Fibroblast of skin of right biceps (primary cell): Measurements from ENCODE around the gene VAMP4.
"Not testable (repeated sequence)": the region's sequence is repeated elsewhere in the genome, so short reads cannot be mapped to it uniquely, and the experiment has no call there.

Experiments
- DNase-seq: peaks from one replicate; pipeline ENCODE4 v3.0.0-alpha.2; 2013

VAMP4 gene

DNA sequence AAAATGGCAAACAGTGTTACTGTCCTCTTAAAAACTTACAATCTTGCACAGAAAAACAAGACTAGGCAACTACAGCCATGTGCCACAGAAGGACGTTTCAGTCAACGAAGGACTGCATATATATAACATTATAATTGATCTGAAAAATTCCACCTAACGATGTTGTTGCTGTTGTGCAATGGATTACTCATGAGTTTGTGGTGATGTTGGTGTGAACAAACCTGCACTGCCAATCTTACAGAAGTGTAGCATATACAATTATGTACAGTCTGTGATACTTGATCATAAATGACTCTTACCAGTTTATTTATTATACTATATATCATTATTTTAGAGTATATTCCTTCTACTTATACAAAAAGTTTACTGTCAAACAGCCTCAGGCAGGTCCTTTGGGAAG is 6.8 kb upstream of the VAMP4 start:
- DNase-seq = no peak

DNA sequence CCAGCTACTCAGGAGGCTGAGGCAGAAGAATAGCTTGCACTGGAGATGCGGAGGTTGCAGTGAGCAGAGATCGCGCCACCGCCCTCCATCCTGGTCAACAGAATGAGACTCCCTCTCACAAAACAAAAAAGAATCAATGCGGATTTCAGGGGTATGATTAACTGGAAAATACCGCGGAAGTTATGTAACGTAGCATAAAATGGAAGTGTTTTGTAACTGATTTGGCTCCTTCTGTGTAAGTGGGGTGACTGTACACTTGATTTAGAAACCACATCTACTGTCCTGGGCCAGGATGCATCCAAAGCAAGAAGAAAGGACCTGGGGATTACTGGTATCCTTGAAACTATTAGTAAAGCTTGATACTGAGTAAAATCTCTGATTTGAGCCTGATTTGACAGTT is 3.1 kb upstream of the VAMP4 start:
- DNase-seq = no peak

DNA sequence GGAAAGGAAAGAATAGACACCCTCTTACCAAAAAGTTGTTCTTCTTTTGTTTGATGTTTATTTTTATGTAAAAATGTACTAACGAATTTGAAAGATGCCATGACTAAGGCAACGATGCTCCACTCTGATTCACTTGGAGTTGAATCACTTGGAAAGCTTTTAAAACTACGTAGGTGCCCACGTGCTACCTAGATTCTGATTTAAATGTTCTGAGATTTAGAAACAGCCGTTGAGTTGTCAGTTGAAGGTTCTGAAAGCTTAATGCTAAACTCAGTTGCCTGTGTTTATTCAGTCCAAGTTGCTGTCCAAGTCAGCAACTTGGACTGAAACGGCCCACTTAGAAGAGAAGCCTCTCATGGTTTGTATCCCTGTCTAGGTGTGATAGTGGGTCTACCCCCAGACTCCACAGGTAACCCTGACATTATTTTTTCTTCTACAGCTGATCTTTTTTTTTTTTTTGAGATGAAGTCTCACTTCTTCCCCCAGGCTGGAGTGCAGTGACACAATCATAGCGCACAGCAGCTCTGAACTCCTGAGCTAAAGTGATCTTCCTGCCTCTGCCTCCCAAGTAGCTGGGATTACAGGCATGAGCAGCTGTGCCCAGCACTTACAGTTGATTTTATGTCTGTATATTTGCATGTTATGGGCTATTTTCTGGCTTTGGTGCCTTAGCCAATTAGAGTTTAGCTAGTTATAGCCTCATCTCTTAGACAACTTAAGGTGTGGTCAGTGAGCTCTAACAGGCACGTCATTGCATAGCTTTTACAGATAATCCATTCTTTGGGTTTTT is 1.4 kb upstream of the VAMP4 start:
- DNase-seq = peak; percentile 82

DNA sequence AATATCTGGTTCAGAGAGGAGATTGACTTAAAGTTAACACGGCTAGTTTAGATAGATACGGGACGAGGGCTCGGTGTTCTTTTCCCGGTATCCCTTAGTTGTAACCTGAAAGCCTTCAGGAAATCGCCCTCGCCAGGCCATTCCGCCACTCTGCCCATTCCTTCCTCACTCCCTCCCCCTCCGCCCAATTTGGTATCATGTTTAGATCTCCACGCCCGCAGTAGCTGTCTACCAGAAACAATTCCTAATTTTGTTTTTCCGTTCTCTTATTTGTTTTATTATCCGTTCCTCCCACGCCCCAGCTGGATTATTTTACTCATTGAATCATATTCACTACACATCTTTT is 685 bp upstream of the VAMP4 start:
- DNase-seq = peak; percentile 56

DNA sequence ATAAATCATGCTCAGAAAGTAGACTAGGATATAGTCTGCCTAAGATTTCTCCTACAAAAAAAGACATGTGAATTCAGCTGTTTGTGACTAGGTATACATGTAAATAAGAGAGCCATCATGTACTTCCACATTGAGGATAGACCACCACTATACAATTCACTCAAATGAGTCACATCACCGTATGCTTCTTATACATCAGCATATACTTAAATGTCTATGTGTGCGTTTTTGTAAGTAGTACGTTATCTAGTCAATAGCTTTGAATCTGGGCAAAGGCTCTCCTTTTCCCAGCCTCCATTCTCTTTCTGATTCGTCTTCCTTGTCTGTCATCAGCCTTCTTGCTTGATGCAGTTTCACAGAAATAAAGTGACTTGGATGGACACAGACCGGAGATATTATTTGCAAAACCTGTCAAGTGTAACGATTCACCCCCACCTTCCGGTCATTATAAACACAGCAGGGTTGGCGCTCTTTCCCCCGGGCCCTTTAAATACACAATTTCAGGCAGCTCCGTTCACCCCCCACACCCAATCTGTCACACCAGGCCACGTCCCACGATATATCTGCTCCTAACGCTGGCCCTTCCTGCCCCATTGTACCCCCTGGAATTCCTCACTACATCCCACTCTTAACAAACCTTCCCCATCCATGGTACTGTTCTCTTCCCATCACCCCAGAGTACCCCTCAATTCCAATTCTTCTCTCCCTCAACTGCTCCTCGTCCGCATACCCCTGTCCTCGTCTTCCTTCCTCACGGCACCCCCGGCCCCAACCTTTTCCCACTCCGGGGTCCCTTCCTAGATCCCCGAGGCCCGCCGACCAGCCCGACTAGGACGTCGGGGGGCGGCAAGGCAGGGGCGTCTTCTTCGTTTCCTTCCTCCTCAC is 636 bp downstream of the VAMP4 start:
- peak; percentile 38 for DNase-seq

DNA sequence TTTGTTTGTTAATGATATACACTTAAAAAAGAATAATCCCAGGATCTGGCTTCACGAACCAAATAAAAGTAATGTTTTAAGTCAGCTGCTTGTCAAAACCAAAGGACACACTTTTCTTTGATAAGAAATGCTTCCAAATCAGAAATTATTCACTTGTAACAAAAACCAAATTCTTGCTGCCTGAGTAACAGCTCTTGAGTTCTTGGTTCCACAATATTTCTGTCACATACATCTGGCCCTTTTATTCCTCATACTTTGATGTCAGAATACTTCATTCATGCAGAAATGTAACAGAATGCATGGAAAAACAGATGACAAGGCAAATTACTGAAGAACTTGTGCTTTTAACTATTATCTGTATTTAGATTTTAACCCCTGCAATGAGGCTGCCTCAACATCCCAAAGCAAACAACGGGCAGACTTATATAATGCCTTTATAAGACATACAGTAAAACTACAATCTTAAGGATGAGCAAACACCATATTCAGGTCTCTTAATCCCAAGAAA is 1.5 kb downstream of the VAMP4 start:
- peak; percentile 29 for DNase-seq

DNA sequence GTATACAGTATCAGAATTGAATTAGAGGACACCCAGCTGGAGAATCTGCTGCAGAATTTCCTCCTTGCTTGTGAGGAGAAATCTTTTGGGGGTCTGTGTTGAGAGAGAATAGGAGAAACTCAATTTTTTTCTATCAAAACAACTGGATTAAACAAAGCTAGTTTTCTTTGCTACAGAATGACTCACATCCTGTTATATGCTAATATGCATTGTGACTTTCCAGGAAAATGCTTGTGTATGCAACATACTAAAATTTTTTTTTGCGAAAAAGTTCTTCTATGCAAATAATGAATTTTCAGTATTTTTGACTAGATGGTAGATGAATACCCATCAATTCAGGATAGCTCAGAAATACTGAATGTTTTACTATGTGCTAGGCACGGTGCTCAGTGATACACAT is 2.2 kb downstream of the VAMP4 start:
- DNase-seq = peak; percentile 29

DNA sequence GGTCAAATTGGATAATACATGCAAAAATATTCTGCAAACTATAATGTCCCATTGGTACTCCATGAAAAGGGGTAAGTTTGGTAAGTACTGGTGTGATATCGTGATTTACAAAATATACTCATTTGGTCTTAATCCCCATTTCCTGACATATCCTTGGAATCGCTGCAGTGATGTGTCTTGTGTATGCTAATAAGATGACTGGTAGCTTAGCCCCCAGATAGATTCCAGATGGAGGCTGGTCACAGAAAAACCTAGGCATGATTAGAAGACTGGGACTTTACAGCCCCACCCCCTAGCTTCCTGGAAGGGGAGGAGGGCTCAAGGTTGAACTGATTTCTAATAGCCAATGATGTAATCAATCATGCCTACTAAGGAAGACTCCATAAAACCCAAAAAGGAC is 3.0 kb downstream of the VAMP4 start:
- DNase-seq = peak; percentile 71

DNA sequence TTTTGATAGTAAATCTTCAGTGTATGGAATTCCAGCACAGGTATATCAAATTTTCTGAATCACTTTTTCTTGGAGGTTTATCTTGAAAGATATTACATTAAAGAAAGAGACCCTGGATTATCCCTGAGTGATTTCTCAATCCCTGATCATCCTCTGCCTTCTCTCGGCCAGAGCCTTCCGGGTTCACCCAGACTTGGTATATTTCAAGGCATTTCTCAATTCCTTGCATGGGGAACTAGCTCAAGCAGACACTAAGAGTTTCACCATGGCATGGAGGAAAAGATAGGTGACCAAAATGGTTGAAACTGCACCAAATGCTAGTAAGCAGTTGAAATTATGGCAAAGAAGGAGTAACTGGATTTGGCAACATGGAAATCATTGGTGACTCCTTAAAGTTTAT is 5.7 kb downstream of the VAMP4 start:
- DNase-seq = no peak

DNA sequence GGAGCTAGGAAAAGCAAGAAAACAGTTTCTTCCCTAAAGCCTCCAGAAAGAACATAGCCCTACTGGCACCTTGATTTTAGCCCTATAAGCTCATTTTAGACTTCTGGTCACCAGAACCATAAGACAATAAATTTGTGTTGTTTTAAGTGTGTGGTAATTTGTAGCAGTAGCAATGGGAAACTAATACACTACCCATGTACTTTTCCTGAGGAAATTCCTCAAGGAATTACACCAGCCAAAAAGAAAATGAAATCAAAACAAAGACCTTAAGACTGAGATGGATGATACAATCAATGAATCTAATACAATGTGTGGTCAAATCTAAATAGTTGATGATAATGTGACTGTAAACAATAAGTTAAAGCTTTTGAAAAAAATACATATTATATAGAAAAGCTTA is 11.8 kb downstream of the VAMP4 start:
- peak; percentile 12 for DNase-seq

DNA sequence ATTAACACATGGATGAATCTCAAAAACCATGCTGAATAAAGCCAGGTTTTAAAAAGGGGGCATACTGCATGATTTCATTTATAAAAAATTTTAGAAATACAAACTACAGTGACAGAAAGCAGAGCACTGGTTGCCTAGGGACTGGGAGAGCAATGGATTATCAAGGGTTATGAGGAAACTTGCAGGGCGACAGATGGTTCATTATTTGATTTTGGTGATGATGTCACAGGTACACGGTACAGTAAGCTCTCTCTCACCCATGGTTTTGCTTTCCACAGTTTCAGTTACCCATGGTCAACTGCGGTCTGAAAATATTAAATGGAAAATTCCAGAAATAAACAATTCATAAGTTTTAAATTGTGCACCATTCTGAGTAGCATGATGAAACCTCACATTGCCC is 14.1 kb downstream of the VAMP4 start:
- DNase-seq = no peak

DNA sequence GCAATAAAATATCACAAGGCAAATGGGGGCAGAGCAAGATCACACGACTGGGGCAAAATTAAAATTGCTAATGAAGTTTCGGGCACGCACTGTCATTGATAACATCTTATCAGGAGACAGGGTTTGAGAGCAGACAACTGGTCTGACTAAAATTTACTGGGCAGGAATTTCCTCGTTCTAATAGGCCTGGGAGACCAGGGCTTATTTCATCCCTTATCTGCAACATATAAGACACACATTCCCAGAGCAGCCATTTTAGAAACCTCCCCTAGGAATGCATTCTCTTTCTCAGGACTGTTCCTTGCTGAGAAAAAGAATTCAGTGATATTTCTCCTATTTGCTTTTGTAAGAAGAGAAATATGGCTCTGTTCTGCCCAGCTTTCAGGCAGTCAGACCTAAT is 18.7 kb downstream of the VAMP4 start:
- not testable (repeated sequence) for DNase-seq

DNA sequence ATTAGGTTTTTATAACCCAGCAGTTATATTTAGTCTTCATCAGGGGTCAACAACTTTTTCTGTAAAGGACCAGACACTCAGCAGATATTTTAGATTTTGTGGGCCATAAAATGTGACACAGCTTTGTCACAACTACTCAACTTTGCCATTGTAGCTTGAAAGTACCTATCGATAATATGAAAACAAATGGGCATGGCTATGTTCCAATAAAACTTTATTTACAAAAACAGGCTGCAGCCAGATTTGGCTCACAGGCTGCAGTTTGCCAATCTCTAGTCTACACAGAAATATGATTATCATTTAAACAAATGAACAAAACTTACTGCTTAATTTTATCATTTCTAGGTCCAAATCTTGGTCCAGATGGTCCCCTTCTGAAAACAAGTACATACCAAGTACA is 23.0 kb downstream of the VAMP4 start:
- DNase-seq = no peak

DNA sequence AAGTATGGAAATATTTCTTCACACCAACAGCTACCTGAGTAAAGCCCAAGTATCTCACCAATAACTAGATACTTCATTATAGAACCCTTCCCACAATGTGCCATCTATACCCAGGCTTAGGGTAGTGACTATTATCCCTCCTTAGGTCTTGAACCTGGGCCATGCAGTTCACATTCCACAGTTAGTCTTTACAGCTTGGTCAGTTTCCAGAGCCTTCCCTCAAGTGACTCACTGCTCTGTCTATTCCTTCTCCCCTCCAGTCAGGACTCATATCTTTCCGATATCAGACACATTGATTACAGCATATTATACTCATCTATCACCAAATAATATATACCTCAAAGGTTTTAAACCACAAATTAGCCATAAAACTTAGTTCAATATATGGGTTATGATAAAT is 23.6 kb downstream of the VAMP4 start:
- peak; percentile 19 for DNase-seq

DNA sequence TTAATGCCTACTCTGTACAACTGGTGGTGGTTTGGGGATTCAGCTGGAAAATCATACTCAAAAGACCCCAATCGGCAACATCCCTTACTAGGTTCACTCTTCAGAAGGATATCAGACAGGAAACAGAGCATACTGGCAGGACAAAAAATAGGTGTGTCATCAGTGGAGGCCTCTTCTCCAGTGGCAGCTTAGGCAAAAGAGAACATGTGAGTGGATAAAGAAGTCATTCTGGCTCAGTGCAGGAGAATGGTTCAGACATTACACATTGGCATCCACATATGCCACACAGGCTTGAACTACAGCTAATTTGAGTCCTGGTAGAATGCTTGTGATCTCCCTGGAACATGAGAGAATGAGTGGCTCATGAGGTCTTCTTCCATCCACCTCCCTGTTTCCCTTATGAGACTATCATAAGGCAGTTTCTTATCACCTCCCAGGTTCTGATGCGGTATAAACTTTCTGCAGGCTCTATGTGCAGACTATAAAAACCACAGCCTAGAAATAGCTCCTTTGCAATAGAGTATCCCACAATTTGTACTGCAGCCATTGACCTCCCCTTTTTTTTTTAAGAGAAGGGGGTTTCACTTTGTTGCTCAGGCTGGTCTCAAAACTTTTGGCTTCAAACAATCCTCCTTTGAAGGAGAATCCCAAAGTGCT is 24.7 kb downstream of the VAMP4 start:
- no peak for DNase-seq

DNA sequence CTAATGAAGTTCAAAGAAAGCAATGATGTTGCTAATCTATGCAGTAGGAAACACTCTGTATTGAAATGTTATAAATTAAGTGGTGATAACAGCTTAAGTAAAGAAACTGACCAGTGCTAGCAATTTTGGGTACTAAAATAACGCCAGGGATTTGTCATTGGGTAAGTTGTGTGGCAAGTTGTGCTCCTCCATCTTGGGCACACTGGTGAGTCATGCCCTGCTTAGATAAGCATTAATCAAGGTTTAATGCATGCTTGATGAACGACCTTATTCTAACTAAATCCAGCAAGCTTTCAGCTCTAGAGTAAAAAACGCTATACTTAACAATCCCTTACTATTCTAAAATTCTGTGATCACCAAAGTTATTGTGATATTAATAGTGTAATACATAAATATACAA is 25.2 kb downstream of the VAMP4 start:
- no peak for DNase-seq

DNA sequence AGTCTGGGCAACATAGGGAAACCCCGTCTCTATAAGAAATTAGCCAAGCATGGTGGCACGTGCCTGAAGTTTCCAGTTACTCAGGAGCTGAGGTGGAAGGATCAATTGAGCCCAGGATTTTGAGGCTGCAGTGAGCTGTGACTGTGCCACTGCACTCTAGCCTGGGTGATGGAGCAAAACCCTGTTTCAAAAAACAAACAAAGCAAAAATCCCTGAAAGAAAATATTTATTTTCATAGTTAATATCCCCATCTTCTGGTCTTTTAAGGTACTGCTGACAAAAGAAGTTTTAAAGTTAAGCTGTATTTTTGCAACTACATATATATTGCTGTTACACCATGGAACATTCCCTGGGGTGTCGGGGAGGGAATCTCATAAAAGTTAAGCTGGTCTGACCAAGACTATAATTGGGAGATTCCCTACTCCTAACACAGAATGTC is 26.0 kb downstream of the VAMP4 start:
- peak; percentile 18 for DNase-seq

DNA sequence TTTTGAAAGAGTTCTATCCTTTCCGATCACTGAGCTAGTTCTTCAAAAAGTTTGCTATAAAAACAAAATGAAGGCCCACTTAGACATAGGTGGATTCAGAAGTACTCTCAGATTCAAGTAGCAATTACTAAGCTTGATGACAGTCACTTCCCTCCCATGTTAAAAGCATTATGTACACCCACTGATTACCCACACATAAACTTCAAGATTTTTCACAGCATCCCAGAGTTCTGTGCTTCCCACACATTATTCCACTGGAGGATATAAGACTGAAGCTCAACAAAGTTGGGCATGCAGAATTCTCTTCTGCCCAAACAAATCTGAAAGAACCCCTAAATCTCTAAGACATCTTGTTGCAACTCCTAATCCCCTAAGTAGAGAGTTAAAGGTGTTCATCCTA is 29.5 kb downstream of the VAMP4 start:
- DNase-seq = no peak

DNA sequence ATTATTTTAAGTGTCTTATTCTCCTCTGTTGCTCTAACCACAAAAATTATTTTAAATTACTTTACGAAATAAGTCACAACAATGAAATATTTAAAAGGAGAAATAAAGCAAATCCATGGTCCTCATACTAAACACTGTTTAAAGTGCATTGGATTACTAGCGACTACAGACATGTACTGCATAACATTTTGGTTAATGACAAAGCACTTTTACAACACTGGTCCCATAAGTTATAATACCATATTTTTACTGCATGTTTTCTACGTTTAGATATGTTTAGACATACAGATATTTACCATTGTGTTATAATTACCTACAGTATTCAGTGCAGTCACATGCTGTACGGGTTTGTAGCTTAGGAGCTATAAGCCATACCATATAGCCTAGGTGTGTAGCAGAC is 30.2 kb downstream of the VAMP4 start:
- DNase-seq = no peak

DNA sequence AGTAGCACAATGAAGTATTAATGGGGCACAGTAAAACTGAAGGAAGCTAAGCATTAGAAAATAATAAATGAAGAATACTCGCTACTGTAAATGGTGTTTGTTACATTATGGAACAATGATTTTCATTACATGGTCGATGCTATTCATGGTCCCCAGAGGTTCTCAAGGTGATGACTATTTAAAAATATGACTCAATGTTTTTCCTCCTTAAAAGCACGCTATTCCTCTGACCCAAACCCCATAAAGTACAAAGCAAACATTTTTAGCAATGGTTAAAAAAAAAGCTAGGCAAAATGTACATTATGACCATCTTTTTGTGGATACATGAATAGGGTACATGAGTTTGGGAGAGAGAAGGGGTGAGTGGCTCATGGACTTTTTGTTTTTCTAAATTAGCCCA is 34.3 kb downstream of the VAMP4 start:
- DNase-seq = no peak

DNA sequence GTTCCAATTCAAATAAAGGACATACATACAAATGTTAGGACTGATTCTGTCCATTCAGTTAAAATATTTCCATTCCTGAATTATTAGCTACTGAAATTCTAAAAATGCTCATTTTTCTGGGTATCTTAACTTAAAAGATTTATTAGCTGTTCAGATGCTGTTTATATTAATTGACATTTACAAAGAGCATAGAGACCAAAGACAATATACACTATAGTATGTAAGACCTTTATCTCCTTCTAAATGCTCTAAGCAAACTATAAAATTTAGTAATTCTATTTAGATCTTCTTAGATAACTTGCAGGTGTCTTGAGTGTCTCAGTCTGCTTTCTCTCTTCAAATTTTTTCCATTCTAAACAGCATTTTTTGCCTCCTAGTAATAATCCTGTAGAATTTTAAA is 39.3 kb downstream of the VAMP4 start:
- no peak for DNase-seq

DNA sequence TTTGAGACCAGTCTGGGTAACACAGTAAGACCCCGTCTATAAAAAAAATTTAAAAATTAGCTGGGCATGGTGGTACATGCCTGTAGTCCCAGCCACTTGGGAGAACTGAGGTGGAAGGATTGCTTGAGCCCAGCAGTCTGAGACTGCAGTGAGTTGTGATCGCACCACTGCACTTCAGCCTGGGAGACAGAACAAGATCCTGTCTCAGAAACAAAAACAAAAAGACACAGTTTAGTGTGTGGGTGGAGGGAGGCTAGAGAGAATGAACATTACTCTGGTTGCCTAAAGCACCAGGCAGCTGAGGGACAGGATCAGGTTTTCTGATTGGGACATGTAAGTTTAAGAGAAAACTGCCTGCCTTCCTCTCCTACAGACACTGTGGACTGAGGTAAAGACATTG is 42.3 kb downstream of the VAMP4 start:
- DNase-seq = no peak

DNA sequence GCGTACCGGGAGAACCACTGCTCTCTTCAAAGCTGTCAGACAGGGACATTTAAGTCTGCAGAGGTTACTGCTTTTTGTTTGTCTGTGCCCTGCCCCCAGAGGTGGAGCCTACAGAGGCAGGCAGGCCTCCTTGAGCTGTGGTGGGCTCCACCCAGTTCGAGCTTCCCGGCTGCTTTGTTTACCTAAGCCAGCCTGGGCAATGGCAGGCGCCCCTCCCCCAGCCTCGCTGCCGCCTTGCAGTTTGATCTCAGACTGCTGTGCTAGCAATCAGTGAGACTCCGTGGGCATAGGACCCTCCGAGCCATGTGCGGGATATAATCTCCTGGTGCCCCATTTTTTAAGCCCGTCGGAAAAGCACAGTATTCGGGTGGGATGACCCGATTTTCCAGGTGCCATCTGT is 46.1 kb downstream of the VAMP4 start:
- DNase-seq = not testable (repeated sequence)

DNA sequence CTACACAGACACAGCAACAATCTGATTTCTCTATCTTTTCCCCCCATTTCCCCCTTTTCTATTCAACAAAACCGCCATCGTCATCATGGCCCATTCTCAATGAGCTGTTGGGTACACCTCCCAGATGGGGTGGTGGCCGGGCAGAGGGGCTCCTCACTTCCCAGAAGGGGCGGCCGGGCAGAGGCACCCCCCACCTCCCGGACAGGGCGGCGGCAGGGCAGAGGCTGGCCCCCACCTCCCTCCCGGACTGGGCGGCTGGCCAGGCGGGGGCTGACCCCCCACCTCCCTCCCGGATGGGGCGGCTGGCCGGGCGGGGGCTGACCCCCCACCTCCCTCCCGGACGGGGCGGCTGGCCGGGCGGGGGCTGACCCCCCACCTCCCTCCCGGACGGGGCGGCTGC is 48.3 kb downstream of the VAMP4 start:
- DNase-seq = not testable (repeated sequence)
